Stimulated activated CD8-positive, alpha-beta memory T cell treated with anti-CD3 and anti-CD28 coated beads, Interleukin-15, amount 100 ng/mL, for 48 hours (primary cell): Measurements from ENCODE around the gene ASIC4.

Experiments used
- DNase-seq, 2 donors: peaks; one replicate each; pipeline ENCODE4 v3.0.0-alpha.2; 2020; ENCODE audit warnings: low read depth in 2 of 2

The ASIC4 gene

GRCh38 chr2:219566640-219567039 lies 52.4 kb downstream of the ASIC4 start:
- no peak for DNase-seq

GRCh38 chr2:219567131-219567530 lies 52.8 kb downstream of the ASIC4 start:
- no peak for DNase-seq

- no peak for DNase-seq
These were observed 53.6 kb downstream of the ASIC4 start for GRCh38 chr2:219567791-219568361.

DNA sequence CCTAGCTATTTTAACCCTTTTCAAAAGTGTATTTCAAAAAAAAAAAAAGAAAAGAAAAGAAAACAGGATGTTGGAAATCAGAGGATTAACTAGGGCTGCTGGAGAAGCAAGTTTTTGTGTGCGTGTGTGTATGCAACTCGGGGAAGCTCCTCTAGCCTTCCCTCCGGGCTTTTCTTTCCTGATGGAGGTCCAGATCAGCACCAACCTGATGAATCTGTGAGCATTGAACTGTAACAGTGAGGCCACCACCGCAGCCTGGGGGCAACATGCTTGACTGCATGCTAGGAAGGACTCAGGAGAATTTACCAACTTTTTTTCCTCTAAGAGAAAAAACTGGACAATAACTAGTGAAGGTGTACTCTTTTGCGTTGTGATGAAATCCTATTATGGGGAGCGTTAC lies 54.8 kb downstream of the ASIC4 start:
- DNase-seq, result no peak

DNA sequence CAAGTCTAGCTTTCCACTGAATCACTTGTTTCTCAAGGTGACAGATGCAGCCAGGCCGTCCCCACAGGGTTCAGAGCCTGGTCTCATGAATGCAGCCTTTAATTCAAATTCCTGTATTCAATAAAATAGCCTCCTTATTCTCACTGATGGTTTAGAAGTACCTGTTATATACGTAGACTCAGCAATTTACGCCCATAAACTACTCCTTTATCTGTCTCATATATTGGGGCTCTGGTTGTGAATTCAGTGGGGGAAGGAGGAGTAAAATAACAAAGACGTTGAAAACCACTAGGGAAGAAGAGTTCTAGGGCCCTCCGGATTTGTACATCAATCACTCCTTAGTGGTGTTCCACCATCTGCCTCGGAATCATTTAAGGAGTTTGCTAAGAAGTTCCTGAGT lies 55.4 kb downstream of the ASIC4 start:
- DNase-seq, result no peak

DNA sequence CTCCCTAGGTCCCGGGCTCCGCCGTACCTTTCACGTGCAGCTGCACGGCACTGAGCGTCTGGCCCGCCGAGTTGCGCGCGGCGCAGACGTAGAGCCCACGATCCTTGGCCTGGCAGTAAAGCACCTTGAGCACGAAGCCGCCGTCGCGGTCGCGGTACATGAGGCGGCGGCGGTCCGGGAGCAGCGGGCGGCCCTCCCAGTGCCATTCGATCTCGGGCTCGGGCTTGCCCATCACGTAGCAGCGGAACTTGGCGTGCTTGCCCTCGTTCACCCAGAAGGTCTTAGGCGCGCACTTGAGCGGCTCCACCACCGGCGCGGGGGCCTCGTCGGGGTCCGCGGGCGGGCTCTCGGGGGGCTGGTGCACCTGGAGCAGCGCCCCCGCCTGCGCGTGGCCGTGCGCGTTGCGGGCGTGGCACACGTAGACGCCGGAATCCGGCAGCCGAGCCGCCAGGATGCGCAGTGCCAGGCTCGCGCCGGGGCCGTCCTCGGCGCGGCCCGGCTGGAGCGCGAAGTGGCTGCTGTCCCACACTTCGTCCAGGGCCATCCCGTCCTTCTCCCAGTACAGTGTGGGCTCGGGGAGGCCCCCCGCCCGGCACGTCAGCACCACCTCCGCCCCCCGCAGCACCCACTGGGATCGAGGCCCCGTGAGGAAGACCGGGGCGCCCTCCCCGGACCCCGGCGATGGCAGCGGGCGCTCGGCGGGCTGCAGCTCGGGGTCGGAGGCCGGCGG lies 56.1 kb downstream of the ASIC4 start:
- DNase-seq, result no peak

GRCh38 chr2:219570924-219571310 lies 56.6 kb downstream of the ASIC4 start:
- no peak for DNase-seq

GRCh38 chr2:219571311-219572236 lies 57.3 kb downstream of the ASIC4 start, which contains the start of gene OBSL1:
OBSL1 (minus strand) TSS chr2:219571539; CDS start chr2:219571232, 307 bp downstream.
- DNase-seq, result no peak

DNA sequence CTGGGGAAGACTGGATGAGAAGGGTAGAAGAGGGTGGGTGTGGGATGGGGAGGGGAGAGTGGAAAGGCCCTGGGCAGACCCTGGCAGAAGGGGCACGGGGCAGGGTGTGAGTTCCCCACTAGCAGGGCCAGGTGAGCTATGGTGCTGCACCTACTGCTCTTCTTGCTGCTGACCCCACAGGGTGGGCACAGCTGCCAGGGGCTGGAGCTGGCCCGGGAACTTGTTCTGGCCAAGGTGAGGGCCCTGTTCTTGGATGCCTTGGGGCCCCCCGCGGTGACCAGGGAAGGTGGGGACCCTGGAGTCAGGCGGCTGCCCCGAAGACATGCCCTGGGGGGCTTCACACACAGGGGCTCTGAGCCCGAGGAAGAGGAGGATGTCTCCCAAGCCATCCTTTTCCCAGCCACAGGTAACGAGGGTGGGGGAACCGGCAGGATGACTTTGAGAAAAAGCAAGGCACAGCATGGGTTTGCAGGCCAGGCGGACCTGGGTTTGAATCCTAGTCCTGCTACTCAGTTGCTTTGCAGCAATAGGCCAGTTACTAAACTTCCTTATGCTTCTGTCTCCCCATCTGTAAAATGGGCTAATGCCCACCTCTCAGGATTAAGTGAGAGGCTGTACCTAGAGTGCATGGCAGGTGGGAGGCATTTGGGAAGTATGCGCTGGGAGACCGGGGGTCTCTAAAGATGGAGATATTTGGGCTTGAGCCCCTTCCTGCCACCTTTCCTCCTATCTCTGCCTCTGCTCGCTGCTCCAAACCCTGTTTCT lies 58.1 kb downstream of the ASIC4 start, which contains the start of gene INHA:
TSS of gene INHA (plus strand) at position 74 of the 765 bp plus-strand sequence. CDS start at position 139, 65 bp downstream.
- no peak for DNase-seq

- no peak for DNase-seq
These were observed 58.9 kb downstream of the ASIC4 start for GRCh38 chr2:219573166-219573565.

GRCh38 chr2:219574484-219575311 lies 60.4 kb downstream of the ASIC4 start:
- DNase-seq, result no peak

DNA sequence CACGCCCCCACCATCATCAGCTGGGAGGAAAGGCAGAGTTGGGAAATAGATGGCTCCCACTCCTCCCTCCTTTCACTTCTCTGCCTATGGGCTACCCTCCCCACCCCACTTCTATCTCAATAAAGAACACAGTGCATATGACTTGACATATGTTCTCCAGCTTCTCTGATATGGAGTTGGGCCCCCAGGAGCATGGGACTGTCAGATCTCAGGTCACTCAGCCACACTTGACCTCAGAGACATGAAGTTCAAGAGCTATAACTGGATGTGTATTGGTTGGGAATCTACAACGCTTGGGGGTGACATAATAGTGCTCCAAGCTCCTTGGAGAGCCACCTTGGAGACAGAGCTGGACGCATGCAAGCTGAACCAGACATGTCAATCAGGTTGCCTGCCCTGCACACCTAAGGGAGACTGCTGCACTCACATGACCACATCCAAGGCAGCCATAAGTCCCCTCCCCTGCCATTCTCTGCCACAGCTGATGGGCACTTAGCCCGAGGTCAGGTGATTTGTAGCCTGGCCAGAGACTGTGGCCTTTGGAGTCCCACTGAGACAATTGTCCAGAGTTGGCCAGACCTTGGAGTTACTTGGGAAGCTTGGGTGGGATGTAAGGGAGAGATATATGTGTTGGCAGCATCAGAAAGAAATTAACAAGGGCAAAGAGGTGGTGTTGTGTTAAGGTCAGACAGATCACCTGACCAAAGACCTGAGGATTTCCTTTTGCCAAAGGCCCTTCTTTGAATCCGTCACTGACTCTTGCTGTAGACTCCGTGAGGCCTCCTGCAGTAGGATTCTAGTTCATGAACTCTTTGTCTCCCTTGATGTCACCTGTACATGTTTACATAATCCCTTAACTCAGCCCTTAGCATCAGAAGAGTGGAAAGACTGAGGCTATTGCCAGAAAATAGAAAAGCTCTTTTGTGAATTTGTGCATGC lies 61.6 kb downstream of the ASIC4 start:
- no peak for DNase-seq

DNA sequence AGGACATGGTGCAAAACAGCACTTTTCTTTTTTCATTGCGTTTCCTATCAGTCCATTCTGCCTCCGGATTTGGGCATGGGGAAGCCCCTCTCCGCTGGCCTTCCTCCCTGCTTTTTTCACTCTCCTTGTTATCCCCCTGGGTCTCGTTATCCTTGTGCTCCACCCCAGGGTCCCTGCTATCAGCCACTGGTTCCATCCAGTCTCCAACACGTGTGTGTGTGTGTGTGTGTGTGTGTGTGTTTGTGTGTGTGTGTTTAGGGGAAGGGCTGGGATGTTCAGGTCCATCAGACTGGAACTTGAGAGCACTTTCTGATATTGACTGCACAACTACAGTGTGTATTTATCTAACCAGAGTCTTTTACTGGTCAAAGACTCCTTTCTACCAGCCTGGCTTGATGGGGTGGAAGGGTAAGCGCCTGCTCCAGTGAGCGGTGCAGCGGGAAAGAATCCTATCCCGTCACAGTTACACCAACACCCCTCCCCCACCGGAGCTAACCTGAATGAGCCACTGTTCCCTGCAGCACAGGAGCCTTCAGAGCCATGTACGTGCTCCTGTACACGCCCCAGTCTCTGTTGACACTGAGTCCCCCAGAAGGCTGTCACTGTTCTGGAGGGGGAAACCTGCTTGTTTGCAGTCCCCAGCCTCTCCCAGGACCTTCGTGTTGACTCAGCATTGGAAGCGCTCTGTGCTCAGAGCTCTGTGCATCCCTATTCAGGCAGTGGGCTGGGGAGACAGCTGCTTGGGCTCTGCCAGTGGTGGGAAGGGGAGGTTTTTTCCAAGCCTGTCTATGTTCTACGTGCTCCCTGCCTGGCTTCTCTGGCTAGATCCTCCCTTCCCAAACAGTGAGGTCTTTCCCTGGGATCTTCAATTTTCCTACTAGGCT lies 62.5 kb downstream of the ASIC4 start:
- no peak for DNase-seq

GRCh38 chr2:219578811-219579613 lies 64.7 kb downstream of the ASIC4 start:
- no peak for DNase-seq

DNA sequence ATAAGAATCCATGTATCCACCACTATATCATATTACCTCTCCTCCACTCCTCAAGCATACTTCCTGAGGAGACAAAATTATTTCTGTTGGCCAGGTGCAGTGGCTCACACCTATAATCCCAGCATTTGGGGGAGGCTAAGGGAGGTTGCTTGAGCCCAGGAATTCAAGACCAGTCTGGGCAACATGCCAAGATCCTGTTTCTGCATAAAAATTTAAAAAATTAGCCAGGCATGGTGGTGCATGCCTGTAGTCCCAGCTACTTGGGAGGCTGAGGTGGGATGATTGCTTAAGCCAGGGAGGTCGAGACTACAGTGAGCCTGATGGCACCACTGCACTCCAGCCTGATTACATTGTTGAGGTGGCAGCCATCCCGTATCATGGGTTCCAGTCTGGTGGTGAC lies 67.1 kb downstream of the ASIC4 start:
- DNase-seq, result no peak
